Measurements from ENCODE around the gene ST6GAL1. TPM values are rescaled to one million over a fixed set of nuclear protein-coding genes. Genes with fewer than 3 reads are reported as not detected.

ST6GAL1 gene
- total and polyA plus RNA-seq, 10 of the 15 experiments (the other 5 are each of a cell fraction or from before 2014, with no cell fraction given): 74.2 to 248 (median 149) TPM

- TF ChIP-seq ZNF592 (IDR thresholded peaks at IDR 0.05) (no peak), SIN3A (IDR thresholded peaks at IDR 0.05; ENCODE audit: low read depth, low read length) (no peak), NBN (IDR thresholded peaks at IDR 0.05) (peak; percentile 69), E4F1 (IDR thresholded peaks at IDR 0.05; ENCODE audit: borderline replicate concordance, partially characterized antibody) (no peak), SP1 (IDR thresholded peaks at IDR 0.05; ENCODE audit: low read depth, low read length) (no peak), RELB (IDR thresholded peaks at IDR 0.05; ENCODE audit: low read depth) (peak; percentile 68), CREM (IDR thresholded peaks at IDR 0.05; ENCODE audit: low read depth) (peak; percentile 46; the same call in 1 of the 2 replicates), HCFC1 (IDR thresholded peaks at IDR 0.05; ENCODE audit: low read length) (no peak), ETV6 (conservative IDR thresholded peaks at IDR 0.05 in 1 of 2, IDR thresholded peaks at IDR 0.05 in 1 of 2; ENCODE audit: borderline replicate concordance in 1 of 2, low read depth in 1 of 2) (peak in 1 of 2 experiments; percentile 53; a peak in 1 of 4 replicates), BCLAF1 (IDR thresholded peaks at IDR 0.05) (no peak), ZBTB33 (IDR thresholded peaks at IDR 0.05) (no peak), ZNF687 (IDR thresholded peaks at IDR 0.05) (peak; percentile 83; the same call in 1 of the 2 replicates)
Measured at GRCh38 chr3:186988806-186989205, 58.5 kb downstream of the ST6GAL1 start (continued).

Data from GM12878 (cell line).